K562 (cell line): ENCODE results near the gene ENDOV. TPM values are rescaled to one million over a fixed set of nuclear protein-coding genes. Genes with fewer than 3 reads are reported as not detected.

ENCODE experiments used
- BRCA1 ChIP-seq, 2 experiments: fragments of 450-650 bp in 1 of 2; sonication (generic) in 1 of 2; formaldehyde crosslinking in 1 of 2; IDR thresholded peaks; 2 replicates each; pipeline versions ENCODE4 v1.5.0 to v1.6.1; 2017 to 2020; ENCODE audit warnings: mild to moderate bottlenecking in 1 of 2, missing genetic modification reagents in 1 of 2
- HNRNPH1 ChIP-seq: fragments of 200-400 bp; formaldehyde crosslinking; optimal IDR thresholded peaks from 2 replicates; pipeline ENCODE3; 2017; ENCODE audit warnings: low read depth, mild to moderate bottlenecking, low read length, moderate library complexity
- MCM7 ChIP-seq, 2 experiments: fragments of 450-650 bp; IDR thresholded peaks; 2 replicates each; pipeline ENCODE4 v1.6.1; 2016 to 2018
- MTA2 ChIP-seq: fragments of 450-650 bp; IDR thresholded peaks from 2 replicates; pipeline ENCODE4 v1.6.1; 2016; ENCODE audit warnings: low read depth
- NCOA4 ChIP-seq: fragments of 450-650 bp; IDR thresholded peaks from 2 replicates; pipeline ENCODE4 v1.6.1; 2018; ENCODE audit warnings: mild to moderate bottlenecking; ENCODE audit not compliant: partially characterized antibody
- NEUROD1 ChIP-seq: fragments of 150-350 bp; IDR thresholded peaks from 2 replicates; pipeline ENCODE4 v1.6.1; 2014; ENCODE audit warnings: borderline replicate concordance, low read length, low read depth; ENCODE audit not compliant: partially characterized antibody
- NFXL1 ChIP-seq: fragments of 450-650 bp; formaldehyde crosslinking; IDR thresholded peaks from 2 replicates; pipeline ENCODE4 v1.4.0; 2021; ENCODE audit warnings: mild to moderate bottlenecking
- NR2C2 ChIP-seq, 2 experiments: fragments of 200-800 bp in 1 of 2; sonication (Bioruptor generic) in 1 of 2; sonication (generic) in 1 of 2; formaldehyde crosslinking in 1 of 2; IDR thresholded peaks; 2 replicates each; pipeline versions ENCODE4 v1.6.1 to v1.8.0; 2016 to 2022; ENCODE audit warnings: mild to moderate bottlenecking in 1 of 2, missing compliant biosample characterization in 1 of 2, missing genetic modification characterization in 1 of 2, missing genetic modification reagents in 1 of 2
- PHB ChIP-seq: fragments of 250-450 bp; sonication (Bioruptor Pico); IDR thresholded peaks from 2 replicates; pipeline ENCODE4 v1.5.0; 2021
- SMARCA4 ChIP-seq: fragments of 450-650 bp; IDR thresholded peaks from 2 replicates; pipeline ENCODE4 v1.6.1; 2016
- SNRNP70 ChIP-seq: fragments of 200-400 bp; formaldehyde crosslinking; optimal IDR thresholded peaks from 2 replicates; pipeline ENCODE3; 2017; ENCODE audit warnings: low read depth, low read length
- ZBTB8A ChIP-seq: fragments of 450-650 bp; IDR thresholded peaks from 2 replicates; pipeline ENCODE4 v1.6.1; 2018; ENCODE audit warnings: mild to moderate bottlenecking, moderate library complexity; ENCODE audit not compliant: partially characterized antibody
- ZFPM2 ChIP-seq: fragments of 250-450 bp; sonication (Bioruptor Pico); IDR thresholded peaks from 2 replicates; pipeline ENCODE4 v1.5.1; 2022; ENCODE audit warnings: mild to moderate bottlenecking
- ZNF263 ChIP-seq: sonication (generic); formaldehyde crosslinking; IDR thresholded peaks from 2 replicates; pipeline ENCODE4 v1.8.0; 2022; ENCODE audit warnings: mild to moderate bottlenecking, missing genetic modification reagents, borderline replicate concordance
- ZNF668 ChIP-seq: fragments of 250-450 bp; sonication (Bioruptor Pico); IDR thresholded peaks from 2 replicates; pipeline ENCODE4 v1.8.0; 2022; ENCODE audit warnings: mild to moderate bottlenecking, inconsistent platforms
- ZNF699 ChIP-seq: fragments of 250-450 bp; sonication (Bioruptor Pico); IDR thresholded peaks from 2 replicates; pipeline ENCODE4 v1.8.0; 2021; ENCODE audit warnings: mild to moderate bottlenecking, moderate library complexity; ENCODE audit not compliant: insufficient replicate concordance
- ZNF785 ChIP-seq: fragments of 250-450 bp; sonication (Bioruptor Pico); IDR thresholded peaks from 2 replicates; pipeline ENCODE4 v1.4.0; 2020; ENCODE audit warnings: mild to moderate bottlenecking
- polyA plus RNA-seq, 8 experiments: library from polyadenylated mRNA; depleted of rRNA in 4 of 8; stranded (reverse) in 5 of 8; unstranded in 3 of 8; fragments of >200 nt; fragmentation: Nextera tagmentation in 2 of 8; fragmentation: Illumina TruSeq in 1 of 8; extraction: Ambion mirVana in 2 of 8; extraction: Trizol in 1 of 8; gene quantifications; 2 replicates each; pipeline versions ENCODE4 v1.2.1 to v1.2.3, GENCODE V29; 2011 to 2014; ENCODE audit warnings: inconsistent platforms in 1 of 8, missing spikeins in 1 of 8
- total RNA-seq, 7 experiments: library from RNA; depleted of rRNA in 6 of 7; stranded (reverse); fragments of >200 nt in 6 of 7; fragmentation: Illumina TruSeq in 2 of 7; extraction: Trizol in 2 of 7; gene quantifications; 2 replicates each; pipeline versions ENCODE4 v1.2.1 to v1.2.3, GENCODE V29; 2011 to 2021; ENCODE audit warnings: low replicate concordance in 1 of 7
- TF ChIP-seq, protein P1 (sequence below): fragments of 250-450 bp; sonication (Bioruptor Pico); IDR thresholded peaks from 2 replicates; pipeline ENCODE4 v1.8.0; 2021; ENCODE audit warnings: borderline replicate concordance, mild to moderate bottlenecking, moderate library complexity; ENCODE audit not compliant: poor library complexity, severe bottlenecking
- TF ChIP-seq, protein P2 (sequence below): fragments of 450-650 bp; IDR thresholded peaks from 2 replicates; pipeline ENCODE4 v1.6.1; 2016
- TF ChIP-seq, protein P3 (sequence below): conservative IDR thresholded peaks from 2 replicates; pipeline ENCODE4 v1.6.1; 2011; ENCODE audit warnings: low read depth, mild to moderate bottlenecking, low read length; ENCODE audit not compliant: control insufficient read depth
- TF ChIP-seq, protein P4 (sequence below), 2 experiments: fragments of 450-650 bp in 1 of 2; sonication (generic) in 1 of 2; formaldehyde crosslinking; conservative IDR thresholded peaks; 2 replicates each; pipeline versions ENCODE4 v1.4.0 to v1.8.1; 2020 to 2022; ENCODE audit warnings: mild to moderate bottlenecking in 1 of 2, missing genetic modification reagents in 1 of 2
- TF ChIP-seq, protein P5 (sequence below), 2 experiments: fragments of 450-650 bp; conservative IDR thresholded peaks; 2 replicates each; pipeline ENCODE4 v1.6.1; 2017; ENCODE audit warnings: mild to moderate bottlenecking in 2 of 2, moderate library complexity in 2 of 2

ENDOV gene
- total and polyA plus RNA-seq, 9 of the 15 experiments (the other 6 are each of a cell fraction or from before 2014, with no cell fraction given): 1.2 to 8.2 (median 3.7) TPM

DNA sequence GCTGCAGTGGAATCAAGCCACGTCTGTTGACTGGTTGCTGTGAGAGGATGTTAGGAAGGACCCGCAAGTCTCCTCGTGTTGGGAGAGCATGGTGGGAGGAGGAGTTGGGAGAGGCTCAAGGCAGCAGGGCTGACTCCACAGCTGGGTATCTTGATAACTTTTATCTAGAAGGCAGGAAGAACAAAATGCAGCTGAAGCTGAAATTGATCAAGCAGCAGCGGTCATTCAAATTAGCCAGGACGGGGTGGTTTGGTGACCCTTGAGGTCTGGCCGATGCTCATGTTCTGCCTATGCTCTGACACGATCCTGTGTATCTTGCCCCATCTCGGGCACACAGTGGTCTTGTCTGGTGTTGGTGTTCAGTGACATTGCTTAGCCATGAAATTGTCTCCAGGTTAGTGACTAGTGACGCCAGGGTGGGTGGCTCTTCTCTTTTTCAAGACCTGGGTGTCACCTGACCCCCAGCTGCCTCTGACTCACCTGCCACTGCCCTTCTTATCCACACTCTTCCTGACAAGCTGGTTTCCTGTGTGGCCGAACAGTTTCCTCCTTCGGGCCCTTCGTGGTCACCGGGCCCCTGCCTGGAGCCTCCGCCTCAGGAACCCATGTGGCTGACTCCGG, 42.4 kb downstream of the ENDOV start (continued):
- TF ChIP-seq, protein P1, sequence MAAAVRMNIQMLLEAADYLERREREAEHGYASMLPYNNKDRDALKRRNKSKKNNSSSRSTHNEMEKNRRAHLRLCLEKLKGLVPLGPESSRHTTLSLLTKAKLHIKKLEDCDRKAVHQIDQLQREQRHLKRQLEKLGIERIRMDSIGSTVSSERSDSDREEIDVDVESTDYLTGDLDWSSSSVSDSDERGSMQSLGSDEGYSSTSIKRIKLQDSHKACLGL (CRISPR knock-in tag): no peak
- TF ChIP-seq BRCA1 (IDR thresholded peaks at IDR 0.05) (no peak), BRCA1 (CRISPR knock-in tag; IDR thresholded peaks at IDR 0.05) (no peak), NR2C2 (CRISPR knock-in tag; IDR thresholded peaks at IDR 0.05) (no peak), NR2C2 (tag; IDR thresholded peaks at IDR 0.05) (0 out of 2 replicates have a peak, but pooled peaks have one; percentile 35), SNRNP70 (no peak), ZNF785 (CRISPR knock-in tag) (no peak), ZBTB8A (no peak), NEUROD1 (no peak), ZNF668 (CRISPR knock-in tag) (no peak), NCOA4 (no peak), PHB (CRISPR knock-in tag) (no peak), ZNF263 (CRISPR knock-in tag) (no peak), MTA2 (peak; percentile 36; the same call in 1 of the 2 replicates), ZNF699 (CRISPR knock-in tag) (no peak), MCM7 (IDR thresholded peaks at IDR 0.05) (no peak), SMARCA4 (peak; percentile 39; the same call in 1 of the 2 replicates), ZFPM2 (CRISPR knock-in tag) (no peak), NFXL1 (CRISPR knock-in tag) (no peak), HNRNPH1 (no peak)
- TF ChIP-seq, protein P2, sequence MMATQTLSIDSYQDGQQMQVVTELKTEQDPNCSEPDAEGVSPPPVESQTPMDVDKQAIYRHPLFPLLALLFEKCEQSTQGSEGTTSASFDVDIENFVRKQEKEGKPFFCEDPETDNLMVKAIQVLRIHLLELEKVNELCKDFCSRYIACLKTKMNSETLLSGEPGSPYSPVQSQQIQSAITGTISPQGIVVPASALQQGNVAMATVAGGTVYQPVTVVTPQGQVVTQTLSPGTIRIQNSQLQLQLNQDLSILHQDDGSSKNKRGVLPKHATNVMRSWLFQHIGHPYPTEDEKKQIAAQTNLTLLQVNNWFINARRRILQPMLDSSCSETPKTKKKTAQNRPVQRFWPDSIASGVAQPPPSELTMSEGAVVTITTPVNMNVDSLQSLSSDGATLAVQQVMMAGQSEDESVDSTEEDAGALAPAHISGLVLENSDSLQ: no peak
- TF ChIP-seq, protein P3, sequence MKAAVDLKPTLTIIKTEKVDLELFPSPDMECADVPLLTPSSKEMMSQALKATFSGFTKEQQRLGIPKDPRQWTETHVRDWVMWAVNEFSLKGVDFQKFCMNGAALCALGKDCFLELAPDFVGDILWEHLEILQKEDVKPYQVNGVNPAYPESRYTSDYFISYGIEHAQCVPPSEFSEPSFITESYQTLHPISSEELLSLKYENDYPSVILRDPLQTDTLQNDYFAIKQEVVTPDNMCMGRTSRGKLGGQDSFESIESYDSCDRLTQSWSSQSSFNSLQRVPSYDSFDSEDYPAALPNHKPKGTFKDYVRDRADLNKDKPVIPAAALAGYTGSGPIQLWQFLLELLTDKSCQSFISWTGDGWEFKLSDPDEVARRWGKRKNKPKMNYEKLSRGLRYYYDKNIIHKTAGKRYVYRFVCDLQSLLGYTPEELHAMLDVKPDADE: 0 out of 2 replicates have a peak, but pooled peaks have one; percentile 20
- TF ChIP-seq, protein P4, sequence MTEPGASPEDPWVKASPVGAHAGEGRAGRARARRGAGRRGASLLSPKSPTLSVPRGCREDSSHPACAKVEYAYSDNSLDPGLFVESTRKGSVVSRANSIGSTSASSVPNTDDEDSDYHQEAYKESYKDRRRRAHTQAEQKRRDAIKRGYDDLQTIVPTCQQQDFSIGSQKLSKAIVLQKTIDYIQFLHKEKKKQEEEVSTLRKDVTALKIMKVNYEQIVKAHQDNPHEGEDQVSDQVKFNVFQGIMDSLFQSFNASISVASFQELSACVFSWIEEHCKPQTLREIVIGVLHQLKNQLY (CRISPR knock-in tag; conservative IDR thresholded peaks at IDR 0.05): no peak
- TF ChIP-seq, protein P5, sequence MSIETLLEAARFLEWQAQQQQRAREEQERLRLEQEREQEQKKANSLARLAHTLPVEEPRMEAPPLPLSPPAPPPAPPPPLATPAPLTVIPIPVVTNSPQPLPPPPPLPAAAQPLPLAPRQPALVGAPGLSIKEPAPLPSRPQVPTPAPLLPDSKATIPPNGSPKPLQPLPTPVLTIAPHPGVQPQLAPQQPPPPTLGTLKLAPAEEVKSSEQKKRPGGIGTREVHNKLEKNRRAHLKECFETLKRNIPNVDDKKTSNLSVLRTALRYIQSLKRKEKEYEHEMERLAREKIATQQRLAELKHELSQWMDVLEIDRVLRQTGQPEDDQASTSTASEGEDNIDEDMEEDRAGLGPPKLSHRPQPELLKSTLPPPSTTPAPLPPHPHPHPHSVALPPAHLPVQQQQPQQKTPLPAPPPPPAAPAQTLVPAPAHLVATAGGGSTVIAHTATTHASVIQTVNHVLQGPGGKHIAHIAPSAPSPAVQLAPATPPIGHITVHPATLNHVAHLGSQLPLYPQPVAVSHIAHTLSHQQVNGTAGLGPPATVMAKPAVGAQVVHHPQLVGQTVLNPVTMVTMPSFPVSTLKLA (conservative IDR thresholded peaks at IDR 0.05): peak in 1 of 2 experiments; percentile 42; a peak in 1 of 4 replicates
